Keratinocyte (primary cell): ENCODE results near the gene P2RX7. TPM values are rescaled to one million over a fixed set of nuclear protein-coding genes. Genes with fewer than 3 reads are reported as not detected.

Experiments
- DNase-seq: peaks from one replicate; pipeline ENCODE4 v3.0.0-alpha.2; 2011; ENCODE audit warnings: low read depth, missing footprints, low spot score
- FAIRE-seq: peaks from 2 replicates; lab custom pipeline; 2011; peaks lifted over from hg19 to GRCh38; lab: Jason Lieb, UNC
- H2AFZ ChIP-seq: 2 replicates; pipeline ENCODE4 v1.6.0; 2012; ENCODE audit warnings: low read length, control low read depth, inconsistent platforms; ENCODE audit not compliant: control insufficient read depth
- H3K27ac ChIP-seq: 2 replicates; pipeline ENCODE4 v1.5.1; 2011; ENCODE audit warnings: low read length; ENCODE audit not compliant: control insufficient read depth, insufficient read depth
- H3K27me3 ChIP-seq: 3 replicates; pipeline ENCODE4 v1.6.0; 2011; ENCODE audit warnings: low read length; ENCODE audit not compliant: control insufficient read depth, insufficient read depth; ENCODE audit errors: extremely low read depth
- H3K36me3 ChIP-seq, 2 experiments: 2 replicates in 1 of 2; 3 replicates in 1 of 2; pipeline ENCODE4 v1.5.1; 2011; ENCODE audit warnings: low read length in 2 of 2, mild to moderate bottlenecking in 1 of 2; ENCODE audit not compliant: control insufficient read depth in 2 of 2, insufficient read depth in 2 of 2; ENCODE audit errors: extremely low read depth in 1 of 2
- H3K4me1 ChIP-seq: 3 replicates; pipeline ENCODE4 v1.5.1; 2011; ENCODE audit warnings: low read length; ENCODE audit not compliant: control insufficient read depth, insufficient read depth; ENCODE audit errors: extremely low read depth
- H3K4me2 ChIP-seq: 3 replicates; pipeline ENCODE4 v1.6.0; 2011; ENCODE audit warnings: low read depth, low read length; ENCODE audit not compliant: control insufficient read depth, insufficient read depth; ENCODE audit errors: extremely low read depth
- H3K4me3 ChIP-seq, 3 experiments: fragments of 200-600 bp in 1 of 3; sonication (generic) in 1 of 3; 2 replicates in 2 of 3; 3 replicates in 1 of 3; pipeline ENCODE4 v1.5.1; 2011 to 2016; ENCODE audit warnings: low read length in 3 of 3, mild to moderate bottlenecking in 3 of 3, control low read depth in 2 of 3, inconsistent platforms in 1 of 3, low read depth in 1 of 3, mixed read lengths in 1 of 3, mixed run types in 1 of 3, moderate library complexity in 1 of 3; ENCODE audit not compliant: control insufficient read depth in 2 of 3, insufficient read depth in 2 of 3; ENCODE audit errors: extremely low read depth in 1 of 3
- H3K79me2 ChIP-seq: 2 replicates; pipeline ENCODE4 v1.6.0; 2012; ENCODE audit warnings: low read length; ENCODE audit not compliant: control insufficient read depth, insufficient read depth
- H3K9ac ChIP-seq: 3 replicates; pipeline ENCODE4 v1.6.0; 2011; ENCODE audit warnings: low read length; ENCODE audit not compliant: control insufficient read depth, insufficient read depth; ENCODE audit errors: extremely low read depth
- H3K9me1 ChIP-seq: 3 replicates; pipeline ENCODE4 v1.6.0; 2011; ENCODE audit warnings: low read length; ENCODE audit not compliant: control insufficient read depth, insufficient read depth; ENCODE audit errors: extremely low read depth
- H3K9me3 ChIP-seq: 2 replicates; pipeline ENCODE4 v1.5.1; 2012; ENCODE audit warnings: low read depth, low read length; ENCODE audit not compliant: control insufficient read depth
- H4K20me1 ChIP-seq: 3 replicates; pipeline ENCODE4 v1.6.0; 2011; ENCODE audit warnings: low read length; ENCODE audit not compliant: control insufficient read depth, insufficient read depth; ENCODE audit errors: extremely low read depth
- EZH2 ChIP-seq: IDR thresholded peaks from one replicate; pipeline ENCODE4 v1.6.1; 2012; ENCODE audit warnings: inconsistent platforms, mild to moderate bottlenecking, low read length, moderate library complexity
- dilution Hi-C: fragments of 300-500 bp; cut with MboI; formaldehyde crosslinking; loops from one replicate; pipeline ENCODE4 v1.7.0; 2020; ENCODE audit warnings: low sequenced_read_pairs; ENCODE audit not compliant: extremely low pct_ligation_motif_present
- polyA plus RNA-seq, 5 experiments: library from polyadenylated mRNA; depleted of rRNA in 3 of 5; stranded (reverse) in 3 of 5; stranded (forward) in 1 of 5; unstranded in 1 of 5; fragments of >200 nt; gene quantifications; 1 replicate in 1 of 5; 2 replicates in 3 of 5; 3 replicates in 1 of 5; pipeline versions ENCODE4 v1.2.1 to v1.2.3, GENCODE V29; 2011 to 2012; ENCODE audit warnings: missing spikeins in 2 of 5, low read depth in 1 of 5, low replicate concordance in 1 of 5
- TF ChIP-seq, protein P1 (sequence below), 3 experiments: IDR thresholded peaks in 1 of 3; conservative IDR thresholded peaks in 1 of 3; optimal IDR thresholded peaks in 1 of 3; 2 replicates in 2 of 3; 3 replicates in 1 of 3; pipeline versions ENCODE3 to v1.5.1; 2011; ENCODE audit warnings: low read length in 3 of 3, mild to moderate bottlenecking in 3 of 3, moderate library complexity in 2 of 3, control low read depth in 1 of 3, inconsistent platforms in 1 of 3; ENCODE audit not compliant: insufficient read depth in 2 of 3; ENCODE audit errors: extremely low read depth in 1 of 3

P2RX7 gene
- polyA plus RNA-seq, 1 donor (not counting 4 experiments of a cell fraction or from before 2014, with no cell fraction given) = 0.20 TPM

DNA sequence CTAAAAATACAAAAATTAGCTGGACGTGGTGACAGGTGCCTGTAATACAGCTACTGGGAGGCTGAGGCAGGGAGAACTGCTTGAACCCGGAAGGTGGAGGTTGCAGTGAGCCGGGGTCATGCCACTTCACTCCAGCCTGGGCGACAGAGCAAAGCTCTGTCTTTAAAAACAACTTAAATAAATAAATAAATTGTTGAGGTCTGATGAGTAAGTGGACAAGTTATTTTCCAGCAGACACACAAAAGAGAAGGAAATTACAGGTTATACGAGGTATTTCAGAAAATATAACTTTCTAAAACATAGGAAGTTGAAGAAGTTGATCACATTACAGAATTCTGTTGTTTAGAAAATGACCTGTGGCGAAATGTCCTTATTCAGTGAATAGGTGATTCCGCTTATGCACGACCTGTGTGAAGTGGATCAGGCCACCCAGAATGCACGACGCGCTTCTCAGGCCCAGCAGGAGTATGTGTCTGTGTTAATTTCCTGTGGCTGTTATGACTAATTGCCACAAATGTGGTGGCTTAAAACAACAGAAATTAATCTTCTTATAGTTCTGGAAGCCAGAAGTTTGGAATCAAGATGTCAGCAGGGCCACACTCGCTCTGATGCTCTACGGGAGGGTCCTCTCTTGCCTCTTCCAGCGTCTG is 38.1 kb downstream of the P2RX7 start:
- H3K9me1 ChIP-seq = no peaks in the 10 kb centered on the region
- no peaks in the 10 kb centered on the region for H3K27me3 ChIP-seq
- FAIRE-seq (no peak), DNase-seq (no peak)
- no peaks in the 10 kb centered on the region for H4K20me1 ChIP-seq
- H3K4me3 ChIP-seq = no peak overlapping the region
- dilution Hi-C loops = no loop called here
- H3K4me2 ChIP-seq = no peak overlapping the region
- H3K9me3 ChIP-seq = no peaks in the 10 kb centered on the region
- no peak overlapping the region for H2AFZ ChIP-seq
- H3K9ac ChIP-seq = no peak overlapping the region
- no peaks in the 10 kb centered on the region for H3K79me2 ChIP-seq
- peaks cover 9% of the 10 kb centered on the region for H3K4me1 ChIP-seq
- no peaks in the 10 kb centered on the region for H3K36me3 ChIP-seq
- no peak overlapping the region for H3K27ac ChIP-seq
- no peak for TF ChIP-seq EZH2
- TF ChIP-seq, protein P1, sequence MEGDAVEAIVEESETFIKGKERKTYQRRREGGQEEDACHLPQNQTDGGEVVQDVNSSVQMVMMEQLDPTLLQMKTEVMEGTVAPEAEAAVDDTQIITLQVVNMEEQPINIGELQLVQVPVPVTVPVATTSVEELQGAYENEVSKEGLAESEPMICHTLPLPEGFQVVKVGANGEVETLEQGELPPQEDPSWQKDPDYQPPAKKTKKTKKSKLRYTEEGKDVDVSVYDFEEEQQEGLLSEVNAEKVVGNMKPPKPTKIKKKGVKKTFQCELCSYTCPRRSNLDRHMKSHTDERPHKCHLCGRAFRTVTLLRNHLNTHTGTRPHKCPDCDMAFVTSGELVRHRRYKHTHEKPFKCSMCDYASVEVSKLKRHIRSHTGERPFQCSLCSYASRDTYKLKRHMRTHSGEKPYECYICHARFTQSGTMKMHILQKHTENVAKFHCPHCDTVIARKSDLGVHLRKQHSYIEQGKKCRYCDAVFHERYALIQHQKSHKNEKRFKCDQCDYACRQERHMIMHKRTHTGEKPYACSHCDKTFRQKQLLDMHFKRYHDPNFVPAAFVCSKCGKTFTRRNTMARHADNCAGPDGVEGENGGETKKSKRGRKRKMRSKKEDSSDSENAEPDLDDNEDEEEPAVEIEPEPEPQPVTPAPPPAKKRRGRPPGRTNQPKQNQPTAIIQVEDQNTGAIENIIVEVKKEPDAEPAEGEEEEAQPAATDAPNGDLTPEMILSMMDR (optimal IDR thresholded peaks at IDR 0.05 in 1 of 3, IDR thresholded peaks at IDR 0.05 in 1 of 3, conservative IDR thresholded peaks at IDR 0.05 in 1 of 3; ENCODE audit: extremely low read depth in 1 of 3, insufficient read depth in 2 of 3, low read length in 3 of 3) = no peak

DNA sequence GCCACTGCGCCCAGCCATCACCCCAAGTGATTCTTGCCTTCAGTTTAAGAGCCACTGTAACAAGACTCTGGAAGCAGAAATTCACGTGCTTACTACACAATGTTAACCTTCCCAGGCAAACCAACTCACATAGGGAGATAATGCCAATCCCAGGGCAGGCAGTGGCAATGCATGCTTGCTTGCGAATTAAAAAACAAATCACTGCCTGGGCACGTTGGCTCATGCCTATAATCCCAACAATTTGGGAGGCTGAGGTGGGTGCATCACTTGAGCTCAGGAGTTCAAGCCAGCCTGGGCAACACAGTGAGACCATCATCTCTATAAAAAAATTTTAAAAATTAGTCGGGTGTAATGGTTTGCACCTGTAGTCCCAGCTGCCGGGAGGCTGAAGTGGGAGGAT is 39.5 kb downstream of the P2RX7 start:
- H3K36me3 ChIP-seq = no peaks in the 10 kb centered on the region
- H4K20me1 ChIP-seq = no peaks in the 10 kb centered on the region
- H3K9me3 ChIP-seq = no peaks in the 10 kb centered on the region
- no peaks in the 10 kb centered on the region for H3K9me1 ChIP-seq
- dilution Hi-C loops = no loop called here
- no peak overlapping the region for H3K4me2 ChIP-seq
- FAIRE-seq (no peak), DNase-seq (no peak)
- TF ChIP-seq, protein P1 (optimal IDR thresholded peaks at IDR 0.05 in 1 of 3, IDR thresholded peaks at IDR 0.05 in 1 of 3, conservative IDR thresholded peaks at IDR 0.05 in 1 of 3; ENCODE audit: extremely low read depth in 1 of 3, insufficient read depth in 2 of 3, low read length in 3 of 3) = no peak
- no peak for TF ChIP-seq EZH2
- no peaks in the 10 kb centered on the region for H3K27me3 ChIP-seq
- H3K4me3 ChIP-seq = no peak overlapping the region
- H3K9ac ChIP-seq = no peak overlapping the region
- no peaks in the 10 kb centered on the region for H3K79me2 ChIP-seq
- no peak overlapping the region for H3K27ac ChIP-seq
- H2AFZ ChIP-seq = no peak overlapping the region
- peaks cover 9% of the 10 kb centered on the region for H3K4me1 ChIP-seq
